Left renal cortex interstitium (tissue), 4 donors: ENCODE data around the gene SLC5A3. TPM values are rescaled to one million over a fixed set of nuclear protein-coding genes. Genes with fewer than 3 reads are reported as not detected.
A peak's percentile ranks its signal among the peaks of the same experiment; 100 is the strongest.

Experiments used
- DNase-seq, 4 donors: peaks; one replicate each; pipeline ENCODE4 v3.0.0-alpha.2; 2013; ENCODE audit warnings: low read depth in 4 of 4, low spot score in 2 of 4, missing footprints in 1 of 4
- polyA plus RNA-seq, 4 donors: library from polyadenylated mRNA; unstranded; fragments of 120-200 nt; gene quantifications; one replicate each; pipeline ENCODE4 v1.2.1, GENCODE V29; 2013; ENCODE audit not compliant: insufficient read length in 4 of 4

SLC5A3 gene
- polyA plus RNA-seq, 4 donors, result 36.7 to 45.4 (median 38.9) TPM

GRCh38 chr21:34065027-34065426 lies 8.4 kb upstream of the SLC5A3 start:
- no peak for DNase-seq

- DNase-seq, result no peak
These were observed 1.7 kb upstream of the SLC5A3 start for GRCh38 chr21:34071683-34072082.

GRCh38 chr21:34072145-34073031 lies 990 bp upstream of the SLC5A3 start:
- DNase-seq, result peak in 2 of 4 donors; percentile 15 to 24

- no peak for DNase-seq
These were observed 438 bp downstream of the SLC5A3 start for GRCh38 chr21:34073749-34074282.

GRCh38 chr21:34074283-34075090 lies 1.1 kb downstream of the SLC5A3 start:
- DNase-seq, result peak in 1 of 4 donors; percentile 18

- no peak for DNase-seq
These were observed 1.7 kb downstream of the SLC5A3 start for GRCh38 chr21:34075091-34075425.

- DNase-seq, result no peak
These were observed 2.6 kb downstream of the SLC5A3 start for GRCh38 chr21:34075760-34076660.

- DNase-seq, result no peak
These were observed 3.5 kb downstream of the SLC5A3 start for GRCh38 chr21:34076835-34077234.

GRCh38 chr21:34077888-34078287 lies 4.5 kb downstream of the SLC5A3 start:
- no peak for DNase-seq

- no peak for DNase-seq
These were observed 5.5 kb downstream of the SLC5A3 start for GRCh38 chr21:34078915-34079314.

GRCh38 chr21:34080710-34081109 lies 7.3 kb downstream of the SLC5A3 start:
- no peak for DNase-seq

- no peak for DNase-seq
These were observed 9.4 kb downstream of the SLC5A3 start for GRCh38 chr21:34082769-34083168.

- no peak for DNase-seq
These were observed 10.0 kb downstream of the SLC5A3 start for GRCh38 chr21:34083357-34083756.

- no peak for DNase-seq
These were observed 11.8 kb downstream of the SLC5A3 start for GRCh38 chr21:34085129-34085528.

- no peak for DNase-seq
These were observed 13.5 kb downstream of the SLC5A3 start for GRCh38 chr21:34086887-34087306.

- DNase-seq, result no peak
These were observed 15.4 kb downstream of the SLC5A3 start for GRCh38 chr21:34088752-34089151.

GRCh38 chr21:34091032-34091431 lies 17.7 kb downstream of the SLC5A3 start:
- no peak for DNase-seq

- no peak for DNase-seq
These were observed 18.2 kb downstream of the SLC5A3 start for GRCh38 chr21:34091607-34092006.

- no peak for DNase-seq
These were observed 19.0 kb downstream of the SLC5A3 start for GRCh38 chr21:34092262-34092921.

- no peak for DNase-seq
These were observed 19.7 kb downstream of the SLC5A3 start for GRCh38 chr21:34093083-34093482.
